IMR-90 (cell line): ENCODE measurements around the gene SLC35C1. TPM values are rescaled to one million over a fixed set of nuclear protein-coding genes. Genes with fewer than 3 reads are reported as not detected.
A peak's percentile ranks its signal among the peaks of the same experiment; 100 is the strongest.

Source experiments
- ATAC-seq: fragments of 200-7000 bp; cut with Tn5 transposase; 2 replicates; pipeline ENCODE4 v1.9.1; 2020; ENCODE audit warnings: low read depth, mild to moderate bottlenecking, moderate library complexity
- BruUV-seq: library from RNA; stranded (reverse); fragments of 400-500 nt; replicated peaks from 2 replicates; lab custom pipeline; 2021; lab: Mats Ljungman, UMichigan
- CTCF ChIA-PET: fragments of 300-600 bp; formaldehyde crosslinking; extraction: SDS; loops from one replicate; lab custom pipeline; 2021; ENCODE audit warnings: antibody characterized with exemption; lab: Yijun Ruan, JAX
- POLR2A ChIA-PET: fragments of 300-600 bp; sonication (Branson Sonifier 250); formaldehyde crosslinking; loops from one replicate; lab custom pipeline; 2022; ENCODE audit warnings: antibody characterized with exemption; ENCODE audit not compliant: unreplicated experiment; lab: Charles Lee
- DNase-seq: peaks from one replicate; pipeline ENCODE4 v3.0.0; 2013
- H2AFZ ChIP-seq: replicated peaks from 2 replicates; pipeline ENCODE3; 2013; ENCODE audit warnings: low read length, mild to moderate bottlenecking; ENCODE audit not compliant: poor library complexity
- H2AK5ac ChIP-seq: 2 replicates; pipeline ENCODE4 v1.6.1; 2013; ENCODE audit warnings: low read depth, low read length, inconsistent platforms
- H2AK9ac ChIP-seq: replicated peaks from 2 replicates; pipeline ENCODE3; 2013; ENCODE audit warnings: mild to moderate bottlenecking, low read depth, low read length, moderate library complexity; ENCODE audit not compliant: poor library complexity
- H2BK120ac ChIP-seq: 2 replicates; pipeline ENCODE4 v1.6.1; 2013; ENCODE audit warnings: low read depth, low read length, inconsistent platforms
- H2BK15ac ChIP-seq: 3 replicates; pipeline ENCODE4 v1.6.1; 2013; ENCODE audit warnings: low read depth, low read length, inconsistent platforms
- H2BK20ac ChIP-seq: 2 replicates; pipeline ENCODE4 v1.6.1; 2013; ENCODE audit warnings: low read depth, mild to moderate bottlenecking, inconsistent platforms, low read length, moderate library complexity
- H2BK5ac ChIP-seq: 2 replicates; pipeline ENCODE4 v1.6.1; 2013; ENCODE audit warnings: mild to moderate bottlenecking, low read depth, low read length, inconsistent platforms; ENCODE audit not compliant: poor library complexity, severe bottlenecking
- H3K14ac ChIP-seq: replicated peaks from 2 replicates; pipeline ENCODE4 v1.6.1; 2013; ENCODE audit warnings: low read depth, low read length, inconsistent platforms
- H3K18ac ChIP-seq: 2 replicates; pipeline ENCODE4 v1.6.1; 2013; ENCODE audit warnings: low read depth, low read length, control low read depth
- H3K23ac ChIP-seq: 2 replicates; pipeline ENCODE4 v1.6.1; 2013; ENCODE audit warnings: low read depth, low read length, inconsistent platforms
- H3K27ac ChIP-seq: 2 replicates; pipeline ENCODE4 v1.5.1; 2013; ENCODE audit warnings: mild to moderate bottlenecking, control low read depth, low read length; ENCODE audit not compliant: insufficient read depth
- H3K27me3 ChIP-seq: 2 replicates; pipeline ENCODE4 v1.6.1; 2013; ENCODE audit warnings: low read length; ENCODE audit not compliant: control insufficient read depth, insufficient read depth
- H3K36me3 ChIP-seq: 2 replicates; pipeline ENCODE4 v1.6.1; 2013; ENCODE audit warnings: low read length, mixed read lengths; ENCODE audit not compliant: control insufficient read depth, insufficient read depth
- H3K4ac ChIP-seq: 2 replicates; pipeline ENCODE4 v1.6.1; 2013; ENCODE audit warnings: low read depth, low read length, inconsistent platforms
- H3K4me1 ChIP-seq: 2 replicates; pipeline ENCODE4 v1.6.1; 2013; ENCODE audit warnings: low read length, mixed read lengths; ENCODE audit not compliant: control insufficient read depth, insufficient read depth
- H3K4me2 ChIP-seq: 2 replicates; pipeline ENCODE4 v1.6.1; 2013; ENCODE audit warnings: low read depth, mild to moderate bottlenecking, control low read depth, low read length, moderate library complexity
- H3K4me3 ChIP-seq: 2 replicates; pipeline ENCODE4 v1.5.1; 2013; ENCODE audit warnings: low read depth, mild to moderate bottlenecking, control low read depth, low read length, moderate library complexity; ENCODE audit not compliant: insufficient read depth
- H3K56ac ChIP-seq: 2 replicates; pipeline ENCODE4 v1.6.1; 2013; ENCODE audit warnings: low read length, inconsistent platforms; ENCODE audit not compliant: insufficient read depth; ENCODE audit errors: extremely low read depth
- H3K79me1 ChIP-seq, 2 experiments: 2 replicates each; pipeline ENCODE4 v1.6.1; 2013; ENCODE audit warnings: low read length in 2 of 2, inconsistent platforms in 1 of 2, low read depth in 1 of 2
- H3K9ac ChIP-seq: 2 replicates; pipeline ENCODE4 v1.6.1; 2013; ENCODE audit warnings: low read depth, low read length, control low read depth
- H3K9me1 ChIP-seq: 2 replicates; pipeline ENCODE4 v1.6.1; 2013; ENCODE audit warnings: low read length, inconsistent platforms; ENCODE audit not compliant: insufficient read depth
- H3K9me3 ChIP-seq: 2 replicates; pipeline ENCODE4 v1.6.1; 2013; ENCODE audit warnings: low read length; ENCODE audit not compliant: control insufficient read depth, insufficient read depth
- H4K20me1 ChIP-seq: 2 replicates; pipeline ENCODE4 v1.6.1; 2013; ENCODE audit warnings: low read length, inconsistent platforms; ENCODE audit not compliant: insufficient read depth
- H4K5ac ChIP-seq: 2 replicates; pipeline ENCODE4 v1.6.1; 2013; ENCODE audit warnings: mild to moderate bottlenecking, low read depth, low read length, control low read depth
- H4K8ac ChIP-seq, 2 experiments: 2 replicates each; pipeline ENCODE4 v1.6.1; 2013; ENCODE audit warnings: low read depth in 2 of 2, low read length in 2 of 2, control low read depth in 1 of 2, inconsistent platforms in 1 of 2
- H4K91ac ChIP-seq: 2 replicates; pipeline ENCODE4 v1.6.1; 2013; ENCODE audit warnings: low read depth, low read length, inconsistent platforms; ENCODE audit not compliant: insufficient read depth
- WGBS, 2 experiments: methylation state at CpG; one replicate each; pipeline versions ENCODE4 v1.1.5 to v1.1.7; 2013; ENCODE audit warnings: missing lambda C conversion rate in 2 of 2; ENCODE audit not compliant: insufficient read length in 1 of 2; ENCODE audit errors: extremely low coverage in 2 of 2; 5-methylcytosine and 5-hydroxymethylcytosine counted together
- dilution Hi-C: fragments of 300-500 bp; cut with HindIII; formaldehyde crosslinking; loops from one replicate; pipeline ENCODE4 v1.14.3; 2018; ENCODE audit warnings: low sequenced_read_pairs; ENCODE audit not compliant: unreplicated experiment
- in situ Hi-C: fragments of 300-500 bp; cut with MboI; formaldehyde crosslinking; loops from 3 replicates; pipeline ENCODE4 v1.14.3; 2019; ENCODE audit warnings: low sequenced_read_pairs, inconsistent platforms, mixed read lengths
- intact Hi-C: fragments of 100-400 bp; cut with micrococcal nuclease; formaldehyde crosslinking; loops from 2 replicates; pipeline ENCODE4 v1.10.0; 2022
- polyA plus RNA-seq, 3 experiments: library from polyadenylated mRNA; depleted of rRNA; stranded (reverse); fragments of >200 nt; gene quantifications; 2 replicates each; pipeline ENCODE4 v1.2.3, GENCODE V29; 2012; ENCODE audit warnings: low replicate concordance in 1 of 3
- total RNA-seq: library from RNA; depleted of rRNA; stranded (reverse); fragments of >200 nt; gene quantifications from 2 replicates; pipeline ENCODE4 v1.2.3, GENCODE V29; 2012
- TF ChIP-seq, protein P1 (sequence below): fragments of 150-350 bp; IDR thresholded peaks from 2 replicates; pipeline ENCODE4 v1.6.1; 2016; ENCODE audit warnings: low read depth, mild to moderate bottlenecking, low read length, moderate library complexity, borderline replicate concordance
- TF ChIP-seq, protein P2 (sequence below): fragments of 150-350 bp; IDR thresholded peaks from 2 replicates; pipeline ENCODE4 v1.6.1; 2017; ENCODE audit warnings: mild to moderate bottlenecking, antibody characterized with exemption, low read length, low read depth

SLC35C1 gene
- total and polyA plus RNA-seq, 2 of the 4 experiments (the other 2 are of a cell fraction) = 4.3 to 27.1 TPM

DNA sequence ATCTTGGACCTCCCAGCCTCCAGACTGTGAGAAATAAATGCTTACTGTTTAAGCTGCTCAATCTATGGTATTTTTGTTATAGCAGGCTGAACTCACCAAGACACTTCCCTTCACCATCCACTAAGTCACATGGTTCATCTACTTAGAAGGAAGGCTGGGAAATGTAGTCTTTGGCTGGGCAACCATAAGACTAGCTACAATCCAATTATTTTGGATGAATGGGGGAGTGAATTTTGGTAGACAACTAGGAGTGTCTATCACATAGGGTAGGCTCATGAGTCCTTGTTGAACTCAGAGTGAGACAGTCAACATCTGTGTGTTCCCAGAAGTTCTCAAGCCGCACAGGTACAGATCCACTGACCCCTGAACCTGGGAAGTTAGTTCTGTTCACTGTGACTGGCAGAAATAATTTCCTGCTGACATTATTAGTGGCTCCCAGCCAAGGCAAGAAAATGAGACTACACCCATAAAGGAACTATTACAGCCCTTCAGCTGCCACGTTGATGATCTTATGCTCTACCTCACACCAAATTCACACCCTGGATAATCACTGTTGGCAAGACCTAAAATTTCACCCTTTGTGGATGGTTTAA, 3.1 kb upstream of the SLC35C1 start:
- Histone ChIP-seq H2BK5ac (no peak overlapping the region), H3K9me1 (peaks cover 9% of the 10 kb centered on the region), H4K5ac (no peak overlapping the region), H4K20me1 (peaks cover 4% of the 10 kb centered on the region; the same call in 1 of the 2 replicates), H2AK9ac (no peak overlapping the region), H3K36me3 (peaks cover 1% of the 10 kb centered on the region; the same call in 1 of the 2 replicates), H2BK15ac (no peak overlapping the region), H2BK120ac (no peak overlapping the region), H3K27me3 (peaks cover 3% of the 10 kb centered on the region), H4K8ac (no peak overlapping the region), H3K18ac (no peak overlapping the region), H2BK20ac (no peak overlapping the region), H3K4ac (no peak overlapping the region), H2AK5ac (no peak overlapping the region), H4K91ac (no peak overlapping the region), H3K14ac (no peak overlapping the region), H3K27ac (no peak overlapping the region), H3K4me3 (no peak overlapping the region), H3K79me1 (peaks cover 15 to 17% of the 10 kb centered on the region in 2 experiments; a peak in 3 of 4 replicates), H3K4me2 (no peak overlapping the region), H3K4me1 (peaks cover 14% of the 10 kb centered on the region), H3K23ac (no peak overlapping the region), H3K9me3 (no peaks in the 10 kb centered on the region), H2AFZ (no peak overlapping the region), H3K9ac (no peak overlapping the region), H3K56ac (no peak overlapping the region)
- ATAC-seq (no peak), DNase-seq (no peak)
- intact Hi-C loops (no loop called here), dilution Hi-C loops (no loop called here), in situ Hi-C loops (loop anchor here (25.0 kb wide), 1 partner anchor 1240 kb away; the partner anchor contains the start of gene CD82)
- POLR2A ChIA-PET = no interaction called here
- BruUV-seq = no TSS peak
- CTCF ChIA-PET = no interaction called here
- 67% methylated on average over 1 of the region's 2 CpGs; no CpG with 5 or more reads in 1 of the 2 experiments for WGBS, 2 experiments
- TF ChIP-seq, protein P1, sequence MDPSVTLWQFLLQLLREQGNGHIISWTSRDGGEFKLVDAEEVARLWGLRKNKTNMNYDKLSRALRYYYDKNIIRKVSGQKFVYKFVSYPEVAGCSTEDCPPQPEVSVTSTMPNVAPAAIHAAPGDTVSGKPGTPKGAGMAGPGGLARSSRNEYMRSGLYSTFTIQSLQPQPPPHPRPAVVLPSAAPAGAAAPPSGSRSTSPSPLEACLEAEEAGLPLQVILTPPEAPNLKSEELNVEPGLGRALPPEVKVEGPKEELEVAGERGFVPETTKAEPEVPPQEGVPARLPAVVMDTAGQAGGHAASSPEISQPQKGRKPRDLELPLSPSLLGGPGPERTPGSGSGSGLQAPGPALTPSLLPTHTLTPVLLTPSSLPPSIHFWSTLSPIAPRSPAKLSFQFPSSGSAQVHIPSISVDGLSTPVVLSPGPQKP = no peak
- TF ChIP-seq, protein P2, sequence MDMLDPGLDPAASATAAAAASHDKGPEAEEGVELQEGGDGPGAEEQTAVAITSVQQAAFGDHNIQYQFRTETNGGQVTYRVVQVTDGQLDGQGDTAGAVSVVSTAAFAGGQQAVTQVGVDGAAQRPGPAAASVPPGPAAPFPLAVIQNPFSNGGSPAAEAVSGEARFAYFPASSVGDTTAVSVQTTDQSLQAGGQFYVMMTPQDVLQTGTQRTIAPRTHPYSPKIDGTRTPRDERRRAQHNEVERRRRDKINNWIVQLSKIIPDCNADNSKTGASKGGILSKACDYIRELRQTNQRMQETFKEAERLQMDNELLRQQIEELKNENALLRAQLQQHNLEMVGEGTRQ = peak; percentile 28; the same call in 1 of the 2 replicates
